GM12891 (cell line): ENCODE measurements around the gene NDP.

Experiments used
- PAX5 ChIP-seq: IDR thresholded peaks from 2 replicates; pipeline ENCODE4 v1.6.1; 2011; ENCODE audit warnings: low read length, moderate library complexity, mild to moderate bottlenecking; ENCODE audit not compliant: insufficient read depth, severe bottlenecking
- POLR2A ChIP-seq: IDR thresholded peaks from 2 replicates; pipeline ENCODE4 v1.6.1; 2011; ENCODE audit warnings: low read depth, low read length, control low read depth
- POLR2AphosphoS5 ChIP-seq: IDR thresholded peaks from 2 replicates; pipeline ENCODE4 v1.6.1; 2011; ENCODE audit warnings: low read depth, low read length, control low read depth
- SPI1 ChIP-seq: IDR thresholded peaks from 2 replicates; pipeline ENCODE4 v1.6.1; 2011; ENCODE audit warnings: low read depth, low read length, control low read depth
- TAF1 ChIP-seq: IDR thresholded peaks from 2 replicates; pipeline ENCODE4 v1.6.1; 2011; ENCODE audit warnings: low read depth, low read length, control low read depth

- TF ChIP-seq POLR2A (no peak), POLR2AphosphoS5 (no peak), TAF1 (no peak), SPI1 (no peak), PAX5 (no peak)
Measured at GRCh38 chrX:43976205-43976604, 3.0 kb upstream of the NDP start.
